ENCODE measurements around the gene ZNF563. TPM values are rescaled to one million over a fixed set of nuclear protein-coding genes. Genes with fewer than 3 reads are reported as not detected.

Gene ZNF563
- total RNA-seq, 1 donor from 2014 or later, result not detected

- peaks cover 41% of the 10 kb centered on the region for H3K9me3 ChIP-seq (ENCODE audit: insufficient read depth, low read depth, low read length)
- Mint-ChIP-seq H3K9me3 (ENCODE audit: unreplicated experiment) (peaks cover 37% of the 10 kb centered on the region), H3K27me3 (ENCODE audit: low read depth, unreplicated experiment) (no peaks in the 10 kb centered on the region), H3K36me3 (ENCODE audit: low read depth, unreplicated experiment) (no peaks in the 10 kb centered on the region), H3K27ac (ENCODE audit: unreplicated experiment) (no peak overlapping the region), H3K4me3 (ENCODE audit: unreplicated experiment) (no peak overlapping the region), H3K4me1 (ENCODE audit: low read depth, unreplicated experiment) (no peaks in the 10 kb centered on the region)
- no peak overlapping the region for H3K27ac ChIP-seq (ENCODE audit: low read depth, low read length)
- FAIRE-seq (no peak), DNase-seq (ENCODE audit: low read depth) (no peak)
- no peaks in the 10 kb centered on the region for H3K27me3 ChIP-seq (ENCODE audit: insufficient read depth, low read length)
- H2AFZ ChIP-seq (ENCODE audit: low read depth, low read length), result no peak overlapping the region
- H3K9ac ChIP-seq (ENCODE audit: low read length), result no peak overlapping the region
- H3K4me2 ChIP-seq (ENCODE audit: low read length), result no peak overlapping the region
- H3K36me3 ChIP-seq (ENCODE audit: insufficient read depth, low read length), result no peaks in the 10 kb centered on the region
- TF ChIP-seq EZH2 (IDR thresholded peaks at IDR 0.05; ENCODE audit: insufficient read depth, low read length) (no peak), CTCF (IDR thresholded peaks at IDR 0.05; ENCODE audit: insufficient read depth, low read depth, low read length) (no peak)
- H3K79me2 ChIP-seq (ENCODE audit: insufficient read depth, low read length), result no peaks in the 10 kb centered on the region
- H3K4me1 ChIP-seq (ENCODE audit: insufficient read depth, low read length), result no peaks in the 10 kb centered on the region
- H4K20me1 ChIP-seq (ENCODE audit: insufficient read depth, low read length), result no peaks in the 10 kb centered on the region
- no peak overlapping the region for H3K4me3 ChIP-seq (ENCODE audit: insufficient read depth, low read depth, low read length)
Observed at GRCh38 chr19:12346896-12347295, 13.5 kb upstream of the ZNF563 start.

GRCh38 chr19:12345197-12345596, 11.8 kb upstream of the ZNF563 start:
- no peak overlapping the region for H3K4me3 Mint-ChIP-seq (ENCODE audit: unreplicated experiment)
- no peak overlapping the region for H3K4me3 ChIP-seq (ENCODE audit: insufficient read depth, low read depth, low read length)

More at GRCh38 chr19:12345197-12345596, 11.8 kb upstream of the ZNF563 start:
- H3K79me2 ChIP-seq (ENCODE audit: insufficient read depth, low read length), result no peaks in the 10 kb centered on the region
- H3K36me3 ChIP-seq (ENCODE audit: insufficient read depth, low read length), result no peaks in the 10 kb centered on the region
- H3K4me2 ChIP-seq (ENCODE audit: low read length), result no peak overlapping the region
- no peak for TF ChIP-seq CTCF (IDR thresholded peaks at IDR 0.05; ENCODE audit: insufficient read depth, low read depth, low read length)
- no peak for TF ChIP-seq EZH2 (IDR thresholded peaks at IDR 0.05; ENCODE audit: insufficient read depth, low read length)
- Mint-ChIP-seq H3K9me3 (ENCODE audit: unreplicated experiment) (peaks cover 33% of the 10 kb centered on the region), H3K27me3 (ENCODE audit: low read depth, unreplicated experiment) (no peaks in the 10 kb centered on the region), H3K27ac (ENCODE audit: unreplicated experiment) (no peak overlapping the region), H3K4me1 (ENCODE audit: low read depth, unreplicated experiment) (no peaks in the 10 kb centered on the region), H3K36me3 (ENCODE audit: low read depth, unreplicated experiment) (no peaks in the 10 kb centered on the region)
- no peak overlapping the region for H3K9ac ChIP-seq (ENCODE audit: low read length)
- H2AFZ ChIP-seq (ENCODE audit: low read depth, low read length), result no peak overlapping the region
- no peak for FAIRE-seq
- H3K27me3 ChIP-seq (ENCODE audit: insufficient read depth, low read length), result no peaks in the 10 kb centered on the region
- no peak overlapping the region for H3K27ac ChIP-seq (ENCODE audit: low read depth, low read length)
- H4K20me1 ChIP-seq (ENCODE audit: insufficient read depth, low read length), result no peaks in the 10 kb centered on the region
- DNase-seq (ENCODE audit: low read depth), result no peak
- H3K4me1 ChIP-seq (ENCODE audit: insufficient read depth, low read length), result no peaks in the 10 kb centered on the region
- H3K9me3 ChIP-seq (ENCODE audit: insufficient read depth, low read depth, low read length), result peaks cover 28% of the 10 kb centered on the region
